ENCODE data around the gene TSPYL6.
"Not testable (repeated sequence)": the region's sequence is repeated elsewhere in the genome, so short reads cannot be mapped to it uniquely, and the experiment has no call there.

The TSPYL6 gene

DNA sequence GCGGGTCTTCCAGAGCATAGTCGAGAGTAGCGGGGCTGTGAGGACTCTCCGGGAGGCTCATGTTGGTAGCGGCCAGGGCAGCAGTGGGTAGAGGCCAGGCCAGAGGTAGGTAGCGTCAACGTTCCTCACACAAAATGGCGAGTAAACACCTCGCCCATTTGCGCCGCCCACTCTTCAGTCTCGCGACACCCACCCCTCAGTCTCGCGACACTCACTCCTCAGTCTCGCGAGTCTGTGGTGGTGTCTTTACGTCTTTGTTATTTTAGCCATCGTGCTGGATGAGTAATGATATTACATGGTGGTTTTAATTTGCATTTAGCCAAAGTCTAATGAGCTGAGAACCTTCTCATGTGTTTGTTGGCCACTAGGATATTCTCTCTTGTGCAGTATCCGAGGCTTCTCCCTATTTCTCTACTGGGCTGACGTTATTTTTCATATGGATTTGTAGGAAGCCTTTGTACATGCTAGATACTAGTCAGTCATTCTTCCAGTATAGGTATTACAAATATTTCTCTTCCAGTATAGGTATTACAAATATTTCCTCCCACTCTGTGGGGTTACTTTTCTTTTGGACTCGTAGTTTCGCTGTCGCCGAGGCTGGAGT is at the start of gene TSPYL6:
TSS of gene TSPYL6 (minus strand) at position 139 of the 604 bp plus-strand sequence. CDS start at position 61, 78 bp downstream.
- no peak for DNase-seq

DNA sequence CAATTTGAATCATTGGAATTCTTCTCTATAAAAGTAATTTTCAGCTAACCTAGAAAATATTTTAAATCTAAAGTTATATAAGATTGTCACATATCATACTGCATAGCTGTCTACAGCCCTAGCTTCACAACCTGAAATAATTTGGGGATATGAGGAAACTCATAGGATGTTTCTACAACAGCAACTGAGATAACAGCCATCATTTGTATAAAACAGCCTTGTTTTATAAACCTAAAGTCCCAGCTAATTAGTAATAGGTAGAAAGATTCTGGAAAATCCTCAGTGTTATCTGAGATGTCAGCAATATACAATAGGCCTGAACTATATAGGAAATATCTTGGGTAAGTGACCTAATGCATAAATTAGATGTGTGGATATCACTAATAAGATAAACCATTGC is 47.6 kb upstream of the TSPYL6 start:
- no peak for DNase-seq

DNA sequence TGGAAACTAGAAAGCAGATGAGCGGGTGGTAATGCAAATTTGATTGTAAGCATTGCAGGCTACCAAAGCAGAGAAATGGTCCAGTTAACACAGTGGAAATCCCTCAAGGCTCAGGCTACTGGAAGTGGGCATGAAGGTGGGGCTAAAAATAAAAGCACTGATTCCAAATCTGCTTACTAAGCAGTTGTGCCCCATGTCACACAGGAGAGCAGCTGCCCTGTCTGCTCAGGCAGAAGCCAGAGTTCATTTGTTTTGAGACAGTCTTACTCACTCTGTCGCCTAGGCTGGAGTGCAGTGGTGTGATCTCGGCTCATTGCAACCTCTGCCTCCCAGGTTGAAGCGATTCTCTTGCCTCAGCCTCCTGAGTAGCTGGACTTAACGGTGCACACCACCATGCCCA is 42.5 kb upstream of the TSPYL6 start:
- no peak for DNase-seq

DNA sequence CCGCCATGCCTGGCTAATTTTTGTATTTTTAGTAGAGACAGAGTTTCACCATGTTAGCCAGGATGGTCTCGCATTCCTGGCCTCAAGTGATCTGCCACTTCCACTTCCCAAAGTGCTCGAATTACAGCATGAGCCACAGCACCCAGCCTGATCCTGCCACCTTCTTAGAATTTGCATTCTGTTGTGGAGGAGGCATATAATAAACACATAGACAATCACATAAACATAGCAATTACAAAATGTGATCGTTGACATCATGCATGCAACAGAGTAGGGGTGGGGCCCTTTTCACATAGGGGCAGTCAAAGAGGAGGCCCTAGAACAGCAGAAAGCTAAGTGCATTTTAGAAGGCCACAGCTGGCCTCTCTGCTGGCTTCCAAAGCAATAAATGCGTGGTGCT is 39.9 kb upstream of the TSPYL6 start:
- DNase-seq = no peak

DNA sequence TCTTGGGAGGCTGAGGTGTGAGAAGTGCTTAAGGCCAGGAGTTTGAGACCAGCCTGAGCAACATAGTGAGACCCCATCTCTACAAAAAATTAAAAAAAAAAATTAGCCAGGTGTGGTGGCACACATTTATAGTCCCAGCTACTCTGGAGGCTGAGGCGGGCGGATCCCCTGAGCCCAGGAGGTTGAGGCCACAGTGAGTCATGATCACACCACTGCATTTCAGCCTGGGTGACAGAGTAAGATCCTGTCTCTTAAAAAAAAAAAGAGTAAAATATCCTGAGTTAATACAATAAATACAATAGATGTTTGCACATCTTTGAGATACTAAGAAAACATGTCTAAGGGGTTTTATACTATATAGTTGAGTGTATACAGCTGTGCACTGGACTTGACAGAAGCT is 38.6 kb upstream of the TSPYL6 start:
- DNase-seq = not testable (repeated sequence)

DNA sequence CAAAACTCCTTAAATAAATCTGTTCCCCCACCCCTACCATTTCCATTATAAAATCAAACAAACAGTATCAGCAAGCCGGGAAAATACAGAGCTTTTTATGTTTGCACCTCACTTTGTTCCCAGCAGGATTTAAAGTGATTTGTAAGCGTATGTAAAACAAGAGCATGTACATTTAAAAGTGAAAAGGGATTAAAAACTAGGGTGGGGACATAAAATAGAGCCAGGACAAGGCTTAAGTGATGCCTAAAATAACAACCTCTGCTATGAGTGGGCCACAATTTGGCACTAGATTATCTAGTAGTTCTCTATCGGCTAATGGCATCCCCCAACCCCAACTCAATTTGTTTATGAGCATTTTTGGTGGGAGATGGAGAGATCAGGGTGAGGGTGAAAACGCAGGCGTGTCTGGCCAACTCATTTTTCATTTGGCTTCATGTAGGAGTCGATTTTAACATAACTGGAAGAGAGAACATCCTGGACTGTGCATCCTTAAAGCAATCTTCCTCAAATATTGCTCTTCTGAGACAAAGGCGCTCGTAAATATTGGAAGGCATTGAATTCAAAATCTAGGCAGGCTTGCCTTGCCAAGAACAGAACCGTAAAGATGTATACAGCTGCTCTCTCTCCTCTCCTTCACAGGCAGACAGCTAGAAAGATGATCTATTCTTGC is 34.5 kb upstream of the TSPYL6 start:
- no peak for DNase-seq

DNA sequence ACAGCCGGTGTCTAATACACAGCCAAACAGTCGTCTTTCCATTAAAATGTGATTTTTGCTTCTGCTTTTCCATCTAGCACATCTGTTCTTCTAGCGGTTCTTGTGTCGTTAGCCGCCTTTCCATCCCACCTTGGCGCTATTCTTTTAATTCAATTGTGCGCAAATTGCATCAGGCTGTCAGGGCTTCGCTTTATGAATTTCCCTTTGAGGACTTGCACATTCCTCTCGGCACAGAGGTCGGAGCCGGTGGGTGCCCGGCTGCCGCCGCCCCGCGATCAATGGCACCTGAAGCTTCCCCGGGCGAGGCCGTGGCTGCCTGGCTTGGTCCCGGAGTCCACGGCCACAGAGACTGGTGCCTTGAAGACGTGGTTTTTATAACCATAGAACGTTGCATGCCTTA is 33.9 kb upstream of the TSPYL6 start:
- DNase-seq = no peak

DNA sequence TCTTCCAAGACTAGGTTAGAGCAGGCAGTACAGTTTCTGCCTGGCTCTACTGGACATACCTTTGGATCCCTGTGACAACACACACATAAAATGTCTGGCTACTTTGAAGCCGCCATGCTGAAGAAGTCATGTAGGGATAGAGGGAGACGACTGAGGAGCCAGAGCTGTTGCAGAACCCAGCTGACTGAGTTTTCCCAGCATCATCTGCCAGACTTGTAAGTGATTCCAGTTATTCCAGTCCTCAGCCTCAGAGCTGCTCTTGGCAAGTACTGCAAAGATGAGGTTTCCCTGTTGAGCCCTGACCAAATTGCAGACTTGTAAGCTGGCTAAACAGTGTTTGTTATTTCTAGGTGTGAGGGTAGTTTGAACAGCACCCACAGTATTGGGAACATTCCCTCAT is 31.5 kb upstream of the TSPYL6 start:
- no peak for DNase-seq

DNA sequence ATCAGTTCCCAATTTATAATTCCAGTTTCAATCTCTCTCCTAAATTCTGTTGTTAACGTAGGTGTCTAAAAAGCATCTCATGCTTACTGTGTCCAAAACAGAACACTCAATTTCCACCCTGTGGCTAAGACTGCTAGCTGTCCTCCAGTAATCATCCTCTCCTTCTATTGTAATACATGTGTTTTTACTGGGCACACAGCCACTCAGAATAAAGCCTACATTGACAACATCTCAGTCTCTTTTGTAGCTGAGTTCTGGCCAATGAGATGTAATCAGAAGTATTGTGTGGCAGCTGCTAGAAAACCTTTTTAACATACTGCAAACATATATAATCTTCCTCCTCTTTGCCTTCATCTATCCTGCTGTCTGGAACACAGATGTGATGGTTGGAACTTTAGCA is 29.4 kb upstream of the TSPYL6 start:
- DNase-seq = no peak

DNA sequence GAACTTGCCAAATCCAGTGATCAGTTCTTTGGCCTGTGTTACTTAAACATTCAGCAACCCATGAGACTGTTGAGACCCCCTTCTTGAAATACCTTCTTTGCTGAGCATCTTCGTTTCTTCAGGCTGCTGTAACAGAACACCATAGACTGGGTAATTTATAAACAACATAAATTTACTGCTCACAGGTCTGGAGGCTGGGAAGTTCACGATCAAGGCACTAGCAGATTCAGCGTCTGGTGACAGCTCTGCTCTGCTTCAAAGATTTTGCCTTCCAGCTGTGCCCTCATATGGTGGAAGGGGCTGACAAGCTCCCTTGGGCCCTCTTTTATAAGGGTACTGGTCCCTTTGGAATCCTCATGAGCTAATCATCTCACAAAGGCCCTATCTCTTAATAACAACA is 28.8 kb upstream of the TSPYL6 start:
- DNase-seq = no peak

DNA sequence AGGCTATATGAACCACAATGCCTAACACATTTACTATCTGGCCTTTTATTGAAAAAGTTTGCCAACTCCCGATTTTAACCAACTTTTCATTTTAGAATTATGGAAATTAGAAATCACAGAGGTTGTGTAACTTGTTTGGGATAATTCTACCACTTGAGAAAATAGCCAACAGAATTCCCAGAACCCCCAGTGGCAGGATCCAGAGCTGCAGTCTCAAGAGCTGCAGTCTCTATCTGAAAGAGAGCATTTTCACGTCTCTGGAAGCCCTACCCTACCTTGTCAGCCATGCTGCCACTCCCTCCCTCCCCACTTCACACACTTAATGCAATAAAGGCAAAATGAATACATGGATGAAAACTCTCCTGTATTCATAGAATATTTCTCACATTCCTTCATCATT is 23.4 kb upstream of the TSPYL6 start:
- no peak for DNase-seq

DNA sequence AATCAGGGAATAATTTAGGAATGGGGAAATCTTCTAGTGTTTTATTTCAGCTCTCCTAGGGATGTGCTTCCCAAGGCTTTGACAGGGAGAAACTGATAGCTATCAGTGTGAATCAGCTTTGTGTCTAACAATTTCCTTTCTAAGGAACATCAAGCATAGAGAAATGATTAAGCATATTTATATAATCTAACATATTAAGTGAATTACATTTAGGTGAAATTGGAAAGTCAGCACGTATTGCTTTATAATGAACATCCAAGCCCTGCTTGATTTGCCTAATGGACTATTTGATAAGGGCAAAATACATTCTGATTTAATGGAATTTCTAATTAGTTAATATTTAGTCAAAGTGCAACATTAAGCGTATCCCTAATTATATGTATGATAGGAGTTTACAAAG is 19.5 kb upstream of the TSPYL6 start:
- DNase-seq = no peak

DNA sequence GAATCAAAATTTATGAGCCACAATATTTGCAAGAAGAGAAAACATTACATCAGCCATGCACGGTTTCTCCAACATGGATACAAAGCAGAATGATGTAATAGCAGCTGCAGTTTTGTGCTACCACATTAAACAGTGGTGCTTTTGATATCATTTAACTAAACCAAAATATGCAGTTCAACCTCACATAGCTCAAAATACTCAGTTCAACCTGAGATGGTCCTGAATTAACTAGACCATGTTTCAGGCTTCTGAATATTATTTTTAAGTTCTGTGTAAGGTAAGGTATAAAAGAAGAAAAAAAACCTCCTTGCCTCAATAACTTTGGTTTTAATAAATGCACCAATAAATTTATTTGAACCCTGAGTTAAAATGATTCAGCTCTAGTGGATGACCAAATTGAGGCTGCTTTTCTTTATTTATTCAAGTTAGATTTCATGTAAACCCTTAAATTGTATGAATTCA is 18.8 kb upstream of the TSPYL6 start:
- DNase-seq = no peak

DNA sequence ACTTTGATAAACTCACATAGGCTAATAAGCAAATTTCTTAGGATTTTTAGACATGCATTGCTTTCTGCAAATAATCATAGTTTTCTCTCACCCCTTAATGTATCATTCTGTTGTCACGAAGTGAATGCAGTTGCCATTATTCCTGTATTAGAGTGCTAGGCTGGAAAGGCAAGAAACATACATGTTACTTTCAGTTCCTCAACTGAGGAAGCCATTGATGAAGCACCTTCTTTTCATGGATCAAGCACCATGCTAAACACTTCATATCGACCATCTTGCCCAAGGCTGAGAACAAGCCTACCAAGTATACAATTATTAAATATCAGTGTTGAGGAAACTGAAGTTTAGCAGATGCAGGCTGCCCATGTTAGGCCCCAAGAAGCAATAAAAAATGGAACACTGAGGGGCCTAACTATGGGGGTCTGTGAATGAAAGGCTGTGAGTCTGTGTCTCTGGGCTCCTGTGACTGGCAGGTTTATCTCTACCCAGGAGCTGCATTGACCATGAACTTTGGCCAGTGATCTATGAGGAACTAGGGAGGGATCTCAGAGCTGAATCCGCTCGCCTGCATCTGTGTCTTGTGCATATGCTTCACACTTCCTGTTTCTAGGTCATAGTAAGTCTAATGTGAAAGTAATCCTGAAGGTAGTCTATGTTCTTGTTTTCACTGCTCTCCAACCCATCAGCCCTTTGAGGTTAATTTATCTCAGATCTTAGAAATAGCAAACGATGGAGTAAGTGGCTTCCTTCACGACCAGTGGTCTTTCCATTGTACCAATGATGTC is 16.0 kb upstream of the TSPYL6 start:
- DNase-seq = no peak

DNA sequence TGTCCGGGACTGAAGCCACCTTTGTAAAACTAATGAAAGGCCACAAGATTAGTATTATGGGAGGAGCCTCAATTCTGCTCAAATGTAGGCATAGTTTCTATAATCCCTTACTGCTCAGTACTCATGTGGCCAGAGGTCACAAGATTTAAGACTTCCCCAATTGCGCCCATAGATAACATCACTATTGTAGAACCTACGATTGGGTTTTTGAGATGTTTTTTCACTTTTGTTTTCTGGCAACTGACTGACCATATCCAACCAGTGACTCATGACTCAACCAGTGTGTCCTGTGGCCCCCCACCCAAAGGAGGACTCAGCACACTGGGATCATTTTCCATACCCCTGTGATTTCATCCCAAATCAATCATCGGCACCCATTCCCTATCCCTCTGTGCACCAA is 15.2 kb upstream of the TSPYL6 start:
- DNase-seq = no peak

DNA sequence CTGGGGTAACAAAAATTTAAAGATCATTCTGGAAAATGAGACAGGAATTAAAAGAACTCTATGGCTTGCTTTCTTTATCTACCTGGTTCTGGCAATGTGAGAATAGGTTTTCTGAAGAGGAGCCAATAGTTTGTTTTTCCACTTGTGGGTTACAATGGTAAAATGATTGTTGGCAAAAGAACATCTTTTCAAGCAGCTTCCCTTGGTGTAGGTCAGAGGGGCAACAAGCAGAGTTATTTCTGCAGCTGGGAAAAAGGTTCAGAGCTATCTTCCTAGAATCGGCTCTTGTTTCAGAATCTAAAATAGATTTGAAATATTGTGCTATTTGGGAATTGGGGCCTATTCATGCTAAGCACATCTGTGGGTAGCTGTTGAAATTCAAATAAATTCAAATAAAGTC is 11.5 kb upstream of the TSPYL6 start:
- DNase-seq = no peak

DNA sequence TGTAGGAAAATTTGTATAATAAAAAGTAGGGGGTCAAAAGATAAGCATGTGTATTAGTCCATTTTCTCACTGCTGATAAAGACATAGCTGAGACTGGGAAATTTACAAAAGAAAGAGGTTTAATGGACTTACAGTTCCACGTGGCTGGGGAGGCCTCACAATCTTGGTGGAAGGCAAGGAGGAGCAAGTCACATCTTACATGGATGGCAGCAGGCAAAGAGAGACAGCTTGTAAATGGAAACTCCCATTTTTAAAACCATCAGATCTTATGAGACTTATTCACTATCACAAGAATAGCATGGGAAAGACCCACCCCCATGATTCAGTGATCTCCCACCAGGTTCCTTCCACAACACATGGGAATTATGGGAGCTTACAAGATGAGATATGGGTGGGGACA is 9.1 kb upstream of the TSPYL6 start:
- not testable (repeated sequence) for DNase-seq

DNA sequence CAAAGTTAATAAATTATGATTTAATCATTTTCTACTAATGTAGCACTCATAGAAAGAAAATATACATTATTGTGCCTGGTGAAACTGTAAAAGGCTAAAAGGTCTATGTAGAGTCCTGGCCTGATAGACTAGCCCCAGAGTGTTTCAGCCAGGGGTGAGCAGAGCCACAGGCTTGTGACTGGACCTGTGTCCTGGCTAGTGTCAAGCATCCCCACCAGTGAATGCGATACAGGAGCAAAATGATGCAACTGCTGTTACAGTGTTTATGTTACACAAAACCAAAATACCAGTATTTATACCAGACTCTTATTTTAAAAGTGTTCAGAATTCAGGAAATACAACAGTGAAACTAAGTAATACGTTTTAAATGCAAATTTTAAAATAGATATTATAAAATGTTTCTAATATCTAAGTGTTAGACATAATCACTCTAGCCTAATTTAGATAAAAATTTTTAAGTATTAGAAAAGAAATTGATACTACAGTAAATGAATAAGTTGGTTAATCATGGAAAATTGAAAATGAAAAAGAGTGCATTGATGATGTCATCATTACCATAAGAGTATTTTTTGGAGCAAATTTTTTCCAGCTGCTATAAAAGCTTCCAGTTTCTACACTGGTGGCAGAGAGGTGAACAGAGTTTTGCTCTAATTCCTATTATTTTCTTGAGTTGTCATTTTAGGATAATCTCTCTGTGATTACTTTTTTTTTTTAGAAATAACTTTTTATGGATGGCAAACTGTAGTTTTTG is 6.2 kb upstream of the TSPYL6 start:
- DNase-seq = no peak

DNA sequence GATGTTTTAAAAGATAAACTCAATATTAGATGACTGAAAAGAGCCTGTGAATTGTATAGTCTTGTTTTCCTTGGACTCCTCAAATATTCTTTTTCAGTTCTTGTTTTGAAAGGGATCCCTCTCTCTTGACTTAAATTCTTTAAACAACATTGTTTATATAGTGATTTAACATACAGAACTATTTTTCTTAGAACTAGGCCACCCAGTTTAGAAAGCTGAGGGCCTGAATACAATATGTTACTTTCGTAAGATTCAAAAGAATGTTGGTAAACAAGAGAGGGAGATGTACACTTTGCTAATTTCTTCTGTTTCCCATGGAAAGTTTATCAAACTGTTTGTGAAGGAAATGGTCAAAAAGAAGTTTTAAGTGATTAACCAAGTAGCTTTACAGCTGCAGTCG is 5.5 kb upstream of the TSPYL6 start:
- DNase-seq = no peak

DNA sequence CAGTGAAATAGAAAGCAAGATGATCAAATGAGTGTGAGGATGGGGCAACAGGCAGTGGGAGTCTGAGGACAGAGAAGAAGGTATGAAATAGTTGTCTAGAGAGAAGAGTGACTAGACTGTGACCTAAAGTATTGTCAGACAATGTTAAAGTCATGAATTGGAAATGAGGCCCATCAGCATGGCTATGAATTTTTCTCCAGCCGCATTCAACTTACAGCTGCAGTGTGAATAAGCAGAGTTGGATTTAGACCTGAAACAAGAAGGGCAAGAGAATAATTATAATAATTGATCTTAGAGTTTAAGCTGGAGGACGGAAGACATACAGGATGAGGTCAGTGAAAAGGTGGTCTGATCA is 4.2 kb upstream of the TSPYL6 start:
- no peak for DNase-seq

DNA sequence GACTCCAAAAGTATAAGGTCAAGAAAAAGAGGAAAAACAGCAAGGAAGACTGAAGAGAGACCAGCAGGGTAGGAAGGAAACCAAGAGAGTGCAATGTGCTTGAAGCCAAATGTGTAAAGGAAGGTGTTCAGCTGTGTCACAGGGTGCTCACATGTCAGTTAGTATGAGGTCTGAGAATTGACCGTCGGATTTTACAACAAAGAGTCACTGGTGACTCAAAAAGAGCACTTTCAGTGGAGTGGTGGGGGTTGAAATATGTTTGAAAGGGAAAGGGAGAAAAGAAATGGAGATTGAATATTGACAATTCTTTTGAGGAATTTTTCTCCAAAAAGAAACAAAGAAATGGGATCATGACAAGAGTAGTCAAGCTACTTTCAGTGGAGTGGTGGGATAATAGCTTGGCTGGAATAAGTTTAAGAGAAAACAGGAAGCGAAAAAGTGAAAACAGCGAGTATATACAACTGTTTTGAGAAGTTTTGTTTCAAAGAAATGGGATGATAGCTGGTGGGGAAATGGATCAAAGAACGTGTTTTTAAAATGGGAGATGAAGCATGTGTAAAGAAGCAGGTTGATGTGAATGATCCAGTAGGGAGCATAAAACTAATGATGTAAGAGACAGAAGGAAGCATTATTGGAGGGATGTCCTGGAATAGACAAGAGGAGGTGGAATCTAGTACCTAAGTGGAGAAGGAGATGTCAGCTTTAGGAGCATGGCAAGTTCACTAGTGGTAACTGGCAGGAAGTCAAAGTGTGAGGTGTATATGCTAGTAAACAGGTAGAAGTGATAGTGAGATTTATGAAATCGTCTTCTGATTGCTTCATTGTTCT is 3.6 kb upstream of the TSPYL6 start:
- DNase-seq = no peak

DNA sequence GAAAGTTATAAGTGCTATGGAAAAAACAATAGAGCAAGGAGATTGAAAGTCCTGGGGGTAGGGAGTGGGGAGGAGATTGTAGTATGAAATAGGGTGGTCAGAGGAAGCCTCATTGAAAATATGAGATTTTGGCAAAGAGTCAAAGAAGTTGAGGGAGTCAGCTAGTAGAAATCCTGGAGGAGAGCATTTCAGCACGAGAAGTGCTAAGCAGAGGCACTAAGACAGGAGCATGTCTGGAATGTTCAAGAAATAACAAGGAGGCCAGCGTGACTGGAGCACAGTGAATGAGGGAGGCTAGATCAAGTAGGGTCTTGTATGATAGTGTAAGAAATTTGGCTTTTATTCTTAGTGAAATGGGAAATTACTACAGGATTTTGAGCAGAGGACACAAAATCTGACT is 2.1 kb upstream of the TSPYL6 start:
- no peak for DNase-seq

Data from NCI-H524 treated with DMSO at 0.1 percent for 48 hours (cell line).